ENCODE results near the gene DUSP1. TPM values are rescaled to one million over a fixed set of nuclear protein-coding genes. Genes with fewer than 3 reads are reported as not detected.

DUSP1 gene
- polyA plus RNA-seq, 1 donor from 2014 or later = 705 TPM

DNA sequence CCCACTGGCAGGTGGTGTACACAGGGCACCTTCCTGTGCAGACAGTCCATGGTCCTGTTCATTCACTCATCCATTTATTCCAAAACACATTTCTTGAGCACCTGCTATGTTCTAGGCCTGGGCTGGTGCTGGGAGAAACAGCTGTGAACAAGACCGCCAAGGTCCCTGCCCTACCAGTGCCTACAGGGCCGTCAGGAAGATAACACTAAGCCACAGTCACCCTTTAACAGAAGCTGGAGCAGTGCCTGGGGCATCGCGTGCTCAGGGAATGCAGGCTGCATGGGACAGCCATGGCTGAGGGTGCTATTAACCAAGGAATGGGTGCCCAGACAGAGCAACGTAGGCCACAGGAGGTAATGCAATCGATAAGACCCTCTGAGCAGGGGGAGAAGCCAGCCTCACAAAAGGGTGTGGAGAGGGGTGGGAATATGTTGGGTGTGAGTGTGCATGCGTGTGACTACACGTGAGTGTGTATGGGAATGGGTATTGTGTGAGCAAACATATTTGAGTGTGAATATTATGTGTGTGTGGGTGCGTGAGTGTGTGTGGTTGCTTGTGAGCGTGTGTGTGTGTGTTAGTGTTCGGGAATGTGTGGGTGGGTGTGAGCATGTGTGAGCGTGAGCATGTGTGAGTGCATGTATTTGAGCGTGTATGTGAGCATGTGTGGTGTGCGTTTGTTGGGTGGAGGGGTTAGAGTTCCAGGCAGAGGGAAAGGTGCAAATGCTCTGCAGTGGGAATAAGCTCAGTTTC lies 19.1 kb downstream of the DUSP1 start:
- Mint-ChIP-seq H3K4me3 (no peak overlapping the region), H3K9me3 (peaks cover 0 to 2% (median 0%) of the 10 kb centered on the region in 3 donors), H3K27me3 (peaks cover 2% of the 10 kb centered on the region), H3K27ac (no peak overlapping the region), H3K36me3 (peaks cover 4% of the 10 kb centered on the region), H3K4me1 (peaks cover 0 to 10% (median 6%) of the 10 kb centered on the region in 3 donors)

DNA sequence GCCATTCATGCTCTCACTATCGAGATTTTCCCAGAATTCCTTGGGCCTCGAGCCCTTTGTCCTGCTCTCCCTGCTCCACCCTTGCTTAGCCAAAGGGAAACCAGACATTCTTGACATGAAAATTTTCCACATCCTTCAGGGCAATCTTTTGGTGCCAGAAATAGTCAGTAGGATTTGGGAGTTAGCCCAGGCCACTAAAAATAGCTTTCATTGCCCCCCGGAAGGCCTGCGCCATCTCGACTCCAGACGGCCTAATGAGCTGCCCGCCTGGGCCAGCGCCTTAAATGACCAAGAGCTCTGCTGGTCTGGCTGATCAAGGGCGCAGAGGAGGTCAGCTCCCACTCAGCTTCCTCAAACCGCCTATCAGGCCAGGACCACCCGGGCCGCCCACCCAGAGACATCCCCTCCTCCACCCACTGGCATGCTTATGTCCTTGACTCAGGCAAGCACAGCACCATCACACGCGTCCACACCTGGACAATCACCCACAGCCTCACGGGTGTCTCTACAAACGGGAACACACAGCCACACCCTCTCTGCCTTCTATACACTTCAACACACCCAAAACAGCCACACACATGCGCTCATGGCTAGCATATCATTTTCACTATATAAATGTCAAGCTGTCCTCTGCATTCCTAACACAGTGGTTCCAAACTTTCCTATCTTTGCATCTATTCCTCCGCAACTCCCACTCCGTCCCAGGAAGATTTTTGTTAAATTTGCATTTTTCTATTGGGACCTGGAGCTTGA lies 20.9 kb downstream of the DUSP1 start:
- Mint-ChIP-seq H3K4me1 (peaks cover 0 to 10% (median 7%) of the 10 kb centered on the region in 3 donors), H3K27me3 (peaks cover 6% of the 10 kb centered on the region), H3K36me3 (peaks cover 4% of the 10 kb centered on the region), H3K4me3 (no peak overlapping the region), H3K9me3 (peaks cover 0 to 2% (median 0%) of the 10 kb centered on the region in 3 donors), H3K27ac (no peak overlapping the region)

DNA sequence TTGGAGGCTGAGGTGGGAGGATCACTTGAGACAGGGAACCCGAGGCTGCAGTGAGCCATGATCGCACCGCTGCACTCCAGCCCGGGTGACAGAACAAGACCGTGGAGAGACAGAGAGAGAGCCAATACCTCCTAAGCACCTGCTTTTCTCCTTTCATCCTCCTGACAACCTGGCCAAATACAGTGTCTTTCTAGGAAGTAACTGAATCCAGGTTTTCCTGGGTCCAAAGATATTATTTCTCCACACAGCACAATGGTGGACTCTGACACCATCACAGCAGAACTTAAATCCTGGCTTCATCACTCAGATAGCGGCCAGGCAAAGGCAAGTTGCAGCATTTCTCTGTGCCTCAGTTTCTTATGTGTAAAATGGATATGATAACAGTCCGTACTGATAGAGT lies 21.9 kb downstream of the DUSP1 start:
- Mint-ChIP-seq H3K4me1 (peaks cover 5 to 13% (median 13%) of the 10 kb centered on the region in 3 donors), H3K36me3 (peaks cover 7% of the 10 kb centered on the region), H3K27me3 (peaks cover 6% of the 10 kb centered on the region), H3K27ac (no peak overlapping the region), H3K9me3 (peaks cover 0 to 2% (median 0%) of the 10 kb centered on the region in 3 donors), H3K4me3 (no peak overlapping the region)

DNA sequence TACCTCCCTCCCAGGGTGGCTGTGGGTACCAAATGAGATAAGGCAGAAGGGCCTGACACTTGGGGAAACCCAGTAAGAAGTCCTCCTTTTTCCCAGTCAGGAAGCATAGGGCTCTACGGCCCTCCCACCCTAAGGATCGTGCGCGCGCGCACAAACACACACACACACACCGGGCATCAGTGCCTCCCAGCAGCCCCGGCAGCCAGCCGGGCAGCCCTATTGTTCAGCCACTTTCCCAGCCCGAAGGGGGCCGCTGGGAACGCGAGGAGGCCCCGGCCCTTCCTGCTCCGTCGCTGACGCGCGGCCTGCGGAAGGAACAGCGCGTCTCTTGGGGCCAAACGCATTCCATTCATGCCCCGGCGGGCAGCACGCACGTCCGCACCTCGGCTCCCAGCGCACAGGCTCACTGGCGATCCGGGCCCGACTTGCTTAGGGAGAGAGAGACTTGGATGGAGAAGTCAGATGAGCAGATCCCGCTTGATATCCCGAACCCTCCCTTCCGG lies 22.6 kb downstream of the DUSP1 start:
- no peak overlapping the region for H3K4me3 Mint-ChIP-seq
- no peak overlapping the region for H3K27ac Mint-ChIP-seq
- peaks cover 6% of the 10 kb centered on the region for H3K27me3 Mint-ChIP-seq
- H3K36me3 Mint-ChIP-seq = peaks cover 7% of the 10 kb centered on the region
- H3K9me3 Mint-ChIP-seq = peaks cover 0 to 2% (median 0%) of the 10 kb centered on the region in 3 donors
- peaks cover 8 to 15% (median 13%) of the 10 kb centered on the region in 3 donors for H3K4me1 Mint-ChIP-seq

DNA sequence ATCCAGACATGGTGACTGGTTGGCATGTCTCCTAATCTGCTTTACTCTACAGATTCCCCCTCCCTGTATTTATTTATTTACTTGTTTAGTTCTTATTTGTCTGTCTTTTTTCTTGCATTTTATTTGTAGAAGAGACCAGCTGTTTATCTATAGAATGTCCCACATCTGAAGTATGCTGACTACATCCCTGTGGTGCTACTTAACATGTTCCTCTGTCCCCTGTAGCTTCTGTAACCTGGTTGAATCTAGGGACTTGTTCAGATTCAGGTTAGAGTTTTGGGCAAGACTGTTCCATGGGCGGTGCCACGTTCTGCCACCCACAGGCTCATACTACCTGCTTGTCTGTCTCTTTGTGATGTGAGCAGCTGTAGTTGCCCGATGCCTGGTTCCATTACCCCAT lies 23.5 kb downstream of the DUSP1 start:
- peak overlapping the region in 1 of 3 donors; percentile 58 for H3K27ac Mint-ChIP-seq
- peaks cover 12 to 19% (median 16%) of the 10 kb centered on the region in 3 donors for H3K4me1 Mint-ChIP-seq
- H3K36me3 Mint-ChIP-seq = peaks cover 7% of the 10 kb centered on the region

DNA sequence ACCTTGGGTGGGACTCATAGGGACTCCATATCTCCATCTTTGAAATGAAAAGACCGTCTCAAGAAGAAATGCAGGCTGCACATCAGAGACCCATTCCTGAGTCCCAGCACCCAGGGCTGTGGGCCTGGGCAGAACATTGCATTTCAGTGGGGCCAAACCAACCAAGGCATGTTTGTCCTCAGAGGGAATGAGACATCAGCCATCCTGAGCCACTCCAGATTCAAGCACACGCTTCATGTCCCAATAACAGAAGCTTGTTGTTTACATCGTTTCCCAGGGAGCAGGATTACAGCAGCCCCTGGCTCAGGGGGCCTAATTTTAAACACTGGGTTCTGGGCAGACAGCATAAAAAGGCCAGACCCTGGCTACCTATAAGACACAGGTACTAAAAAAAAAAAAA lies 24.3 kb downstream of the DUSP1 start:
- peaks cover 7% of the 10 kb centered on the region for H3K36me3 Mint-ChIP-seq
- peak overlapping the region in 1 of 3 donors; percentile 58 for H3K27ac Mint-ChIP-seq
- H3K4me1 Mint-ChIP-seq = peaks cover 12 to 22% (median 18%) of the 10 kb centered on the region in 3 donors
- H3K4me3 Mint-ChIP-seq = no peak overlapping the region
- H3K9me3 Mint-ChIP-seq = peaks cover 0 to 2% (median 0%) of the 10 kb centered on the region in 3 donors
- peaks cover 6% of the 10 kb centered on the region for H3K27me3 Mint-ChIP-seq

More for the DNA sequence above, 23.5 kb downstream of the DUSP1 start:
- H3K9me3 Mint-ChIP-seq = peaks cover 0 to 2% (median 0%) of the 10 kb centered on the region in 3 donors
- H3K27me3 Mint-ChIP-seq = peaks cover 6% of the 10 kb centered on the region
- no peak overlapping the region for H3K4me3 Mint-ChIP-seq

DNA sequence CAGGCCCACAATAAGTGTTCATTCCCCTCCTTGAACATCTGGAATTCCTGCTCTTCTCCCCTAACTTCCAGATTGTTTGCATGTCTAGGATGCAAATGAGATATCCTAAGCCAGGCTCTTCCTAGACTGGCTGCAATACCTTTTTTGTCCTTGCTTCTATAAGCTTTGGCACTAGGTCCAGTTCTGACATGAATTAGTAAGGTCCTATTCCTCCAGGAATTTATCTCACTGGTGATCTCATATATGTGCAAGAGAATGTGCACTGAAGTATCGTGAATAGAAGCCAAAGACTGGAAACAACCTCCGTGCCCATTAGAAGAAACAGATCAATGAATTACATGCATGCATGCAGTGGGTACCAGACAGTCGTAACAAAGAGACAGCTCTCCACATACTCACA lies 25.2 kb downstream of the DUSP1 start:
- peaks cover 6% of the 10 kb centered on the region for H3K27me3 Mint-ChIP-seq
- peaks cover 16 to 19% (median 19%) of the 10 kb centered on the region in 3 donors for H3K4me1 Mint-ChIP-seq
- no peak overlapping the region for H3K4me3 Mint-ChIP-seq
- H3K27ac Mint-ChIP-seq = peak overlapping the region in 1 of 3 donors; percentile 6
- peaks cover 7% of the 10 kb centered on the region for H3K36me3 Mint-ChIP-seq
- H3K9me3 Mint-ChIP-seq = peaks cover 0 to 2% (median 0%) of the 10 kb centered on the region in 3 donors

DNA sequence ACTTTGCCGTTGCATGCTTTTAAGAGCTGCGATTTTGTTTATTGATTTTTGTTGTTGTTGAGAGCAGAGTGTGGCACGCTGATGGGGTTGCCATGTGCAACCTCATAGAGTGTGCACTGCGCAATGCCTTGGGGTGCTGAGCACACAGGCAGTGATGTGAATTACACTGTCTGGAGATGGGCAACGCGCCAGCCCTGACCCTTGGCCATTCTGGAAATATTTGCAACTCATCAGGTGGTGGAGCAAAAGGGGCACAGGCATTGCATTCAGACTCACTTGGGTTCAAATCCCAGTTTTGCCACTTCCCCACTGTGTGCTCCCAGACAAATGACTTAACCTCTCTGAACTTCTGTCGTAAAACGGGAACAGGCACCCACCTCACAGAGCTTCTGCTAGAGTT lies 25.6 kb downstream of the DUSP1 start:
- peaks cover 6% of the 10 kb centered on the region for H3K27me3 Mint-ChIP-seq
- H3K36me3 Mint-ChIP-seq = peaks cover 7% of the 10 kb centered on the region
- no peak overlapping the region for H3K4me3 Mint-ChIP-seq
- peaks cover 17 to 19% (median 18%) of the 10 kb centered on the region in 3 donors for H3K4me1 Mint-ChIP-seq
- peak overlapping the region in 1 of 3 donors; percentile 6 for H3K27ac Mint-ChIP-seq
- H3K9me3 Mint-ChIP-seq = peaks cover 0 to 2% (median 0%) of the 10 kb centered on the region in 3 donors

DNA sequence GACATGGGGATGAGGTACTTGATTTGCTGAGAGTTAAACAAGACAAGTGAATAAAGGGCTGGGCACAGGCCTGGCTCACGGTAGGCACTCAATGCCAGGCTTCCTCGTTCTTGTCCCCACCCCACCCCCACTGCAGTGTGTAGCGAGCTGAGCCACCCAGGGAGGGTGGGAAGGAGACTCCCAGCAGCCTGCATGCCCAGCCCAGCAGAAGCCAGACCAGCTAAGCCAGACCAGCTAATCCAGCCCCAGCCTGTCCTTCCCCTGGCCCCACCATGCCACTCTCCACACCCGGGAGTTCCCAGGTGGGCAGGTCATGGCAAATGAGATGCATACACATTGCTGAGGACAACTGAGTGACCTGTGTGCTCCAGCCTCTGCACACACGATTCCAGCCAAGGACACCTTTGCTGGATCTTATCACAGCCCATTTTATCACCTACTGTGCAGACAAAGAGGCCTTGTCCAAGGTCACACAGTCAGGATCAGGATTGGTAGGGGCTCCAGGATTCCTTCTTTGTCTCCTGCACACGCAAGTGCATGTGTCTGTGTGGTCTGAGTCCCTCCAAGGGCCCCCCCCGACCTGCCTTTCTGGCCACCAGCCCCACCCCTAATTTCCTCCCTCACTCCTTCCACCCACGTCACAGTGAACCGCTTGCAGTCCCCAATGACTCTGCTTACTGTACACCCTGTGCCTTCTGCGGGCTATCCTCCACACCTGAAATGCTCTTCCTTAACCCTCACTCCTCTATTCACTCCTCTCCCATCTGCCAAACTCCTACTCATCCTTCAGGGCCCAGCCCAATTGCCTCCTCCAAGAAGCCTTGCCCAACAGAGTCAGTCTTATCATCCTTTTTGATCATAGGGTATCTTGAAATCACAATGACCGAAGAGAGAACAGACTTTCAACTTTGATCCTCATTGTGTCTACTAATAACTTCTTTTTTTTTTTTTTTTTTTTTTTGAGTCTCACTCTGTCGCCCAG lies 26.6 kb downstream of the DUSP1 start:
- Mint-ChIP-seq H3K27me3 (peaks cover 4% of the 10 kb centered on the region), H3K4me1 (peaks cover 15 to 22% (median 19%) of the 10 kb centered on the region in 3 donors), H3K9me3 (peaks cover 2 to 3% (median 3%) of the 10 kb centered on the region in 3 donors), H3K36me3 (peaks cover 5% of the 10 kb centered on the region), H3K27ac (peak overlapping the region in 2 of 3 donors; percentile 53 to 63), H3K4me3 (peak overlapping the region in 1 of 4 donors; percentile 9)

DNA sequence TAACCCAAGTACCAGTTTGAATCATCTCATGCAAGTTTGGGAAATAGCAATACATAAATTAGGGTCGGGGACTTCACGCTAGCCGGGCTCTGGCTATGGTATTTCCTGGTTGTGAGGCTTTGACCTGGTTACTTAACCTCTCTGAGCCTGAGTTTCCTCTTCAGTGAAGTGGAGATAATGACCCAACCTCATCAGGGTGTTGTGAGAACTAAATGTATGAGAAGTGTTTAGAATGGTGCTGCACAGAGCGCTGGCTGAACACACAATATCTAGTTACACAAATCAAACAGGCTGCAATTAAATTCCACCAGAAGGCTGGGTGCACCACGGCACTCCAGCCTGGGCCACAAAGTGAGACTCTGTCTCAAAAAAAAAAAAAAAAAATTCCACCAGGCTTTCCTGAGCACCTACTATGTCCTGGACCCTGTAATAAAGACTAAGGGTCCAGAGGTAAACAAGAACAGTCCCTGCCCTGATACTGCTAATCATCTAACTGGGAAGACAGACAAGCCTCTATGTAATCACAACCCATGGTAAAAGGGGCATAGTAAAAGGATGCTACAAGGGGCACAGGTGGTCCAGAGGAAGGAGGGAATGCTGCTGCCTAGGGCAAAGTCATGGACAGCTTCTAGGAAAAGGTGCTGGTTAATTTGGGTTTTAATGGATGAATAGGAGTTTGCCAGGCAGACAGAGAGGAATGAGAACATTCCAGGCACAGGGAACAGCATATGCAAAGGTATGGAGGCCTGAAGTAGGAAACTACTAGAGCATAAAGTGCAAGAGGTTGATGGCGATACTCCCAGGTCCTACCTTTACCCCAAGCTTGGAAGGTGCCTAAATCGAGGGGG lies 27.7 kb downstream of the DUSP1 start:
- peaks cover 2 to 3% (median 3%) of the 10 kb centered on the region in 3 donors for H3K9me3 Mint-ChIP-seq
- peaks cover 15 to 22% (median 19%) of the 10 kb centered on the region in 3 donors for H3K4me1 Mint-ChIP-seq
- peak overlapping the region in 1 of 3 donors; percentile 84 for H3K27ac Mint-ChIP-seq
- peaks cover 4% of the 10 kb centered on the region for H3K27me3 Mint-ChIP-seq
- H3K36me3 Mint-ChIP-seq = peaks cover 5% of the 10 kb centered on the region
- peak overlapping the region in 1 of 4 donors; percentile 70 for H3K4me3 Mint-ChIP-seq

DNA sequence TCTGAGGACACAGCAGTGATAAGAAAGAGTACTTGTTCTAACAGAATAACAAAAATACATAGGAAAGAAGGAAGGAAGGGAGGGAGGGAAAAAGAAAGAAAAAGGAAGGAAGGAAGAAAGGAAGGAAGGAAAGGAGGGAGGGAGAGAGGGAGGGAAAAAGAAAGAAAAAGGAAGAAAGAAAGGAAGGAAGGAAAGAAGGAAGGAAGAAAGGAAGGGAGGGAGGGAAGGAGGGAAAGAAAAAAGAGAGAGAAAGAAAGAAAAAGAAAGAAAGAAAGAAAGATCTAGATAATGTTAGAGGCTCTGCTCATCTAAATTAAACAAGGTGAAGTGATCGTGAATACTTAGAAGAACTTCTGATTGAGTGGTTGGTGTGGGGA lies 29.8 kb downstream of the DUSP1 start:
- peaks cover 3% of the 10 kb centered on the region for H3K36me3 Mint-ChIP-seq
- H3K4me1 Mint-ChIP-seq = peaks cover 15 to 22% (median 19%) of the 10 kb centered on the region in 3 donors
- peaks cover 0 to 3% (median 3%) of the 10 kb centered on the region in 3 donors for H3K9me3 Mint-ChIP-seq
- peak overlapping the region in 2 of 4 donors; percentile 3 to 23 for H3K4me3 Mint-ChIP-seq
- H3K27me3 Mint-ChIP-seq = peaks cover 3% of the 10 kb centered on the region
- peak overlapping the region in 2 of 3 donors; percentile 1 to 35 for H3K27ac Mint-ChIP-seq

DNA sequence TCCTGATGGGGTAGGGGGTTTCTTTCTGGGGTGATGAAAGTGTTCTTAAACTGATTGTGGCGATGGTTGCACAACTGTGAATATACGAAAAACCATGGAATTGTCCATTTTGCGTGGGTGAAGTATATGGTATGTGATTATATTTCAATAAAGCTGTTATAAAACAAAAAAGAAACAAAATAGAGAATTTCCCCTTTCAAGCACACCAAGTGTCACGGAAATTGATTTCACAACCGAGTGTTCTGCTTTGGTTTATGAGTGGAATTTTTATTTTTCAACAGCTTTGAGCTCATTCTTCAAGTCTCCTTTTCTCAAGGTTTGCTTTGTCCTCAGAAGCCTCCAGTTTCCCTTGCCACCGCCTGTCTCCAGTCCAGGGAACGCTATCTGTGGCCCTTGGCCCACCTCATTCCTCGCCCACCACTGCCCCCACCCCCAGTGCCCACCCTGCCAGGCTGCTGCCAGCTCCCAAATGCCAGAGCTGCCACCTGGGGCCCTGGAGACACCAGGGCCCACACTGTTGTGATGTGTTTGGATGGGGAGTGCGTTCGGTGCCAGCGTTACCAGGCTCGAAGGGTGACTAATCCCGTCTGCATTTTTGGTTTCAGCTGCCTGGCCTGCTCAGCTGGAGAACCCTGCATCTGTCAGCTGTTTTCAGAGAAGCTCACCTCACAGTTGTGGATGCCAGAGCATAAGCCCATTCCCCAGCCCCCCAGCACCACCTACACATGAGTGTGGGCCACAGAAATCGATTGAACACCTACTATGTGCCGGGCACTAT lies 30.4 kb downstream of the DUSP1 start:
- Mint-ChIP-seq H3K27me3 (no peaks in the 10 kb centered on the region), H3K4me3 (no peak overlapping the region), H3K36me3 (peaks cover 3% of the 10 kb centered on the region), H3K27ac (peak overlapping the region in 1 of 3 donors; percentile 35), H3K9me3 (peaks cover 0 to 3% (median 3%) of the 10 kb centered on the region in 3 donors), H3K4me1 (peaks cover 15 to 22% (median 19%) of the 10 kb centered on the region in 3 donors)

DNA sequence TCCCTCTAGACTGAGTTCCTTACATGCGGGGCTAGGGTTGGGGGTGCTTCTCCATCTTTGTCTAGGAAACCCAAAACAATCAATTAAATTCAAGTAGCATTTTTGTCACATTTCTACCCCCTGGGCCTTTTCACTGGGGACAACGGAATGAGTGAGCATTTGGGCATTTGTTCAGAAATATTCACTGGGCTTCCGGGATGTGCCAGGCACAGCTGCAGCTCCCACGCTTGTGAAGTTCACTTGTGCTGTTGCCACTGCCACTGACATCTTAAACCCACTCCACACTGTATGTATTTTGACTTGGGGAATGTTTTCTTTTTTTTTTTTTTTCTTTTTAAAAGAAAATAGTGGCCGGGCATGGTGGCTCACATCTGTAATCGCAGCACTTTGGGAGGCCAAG lies 31.6 kb downstream of the DUSP1 start:
- Mint-ChIP-seq H3K4me1 (peaks cover 12 to 17% (median 14%) of the 10 kb centered on the region in 3 donors), H3K27me3 (no peaks in the 10 kb centered on the region), H3K36me3 (no peaks in the 10 kb centered on the region), H3K27ac (no peak overlapping the region), H3K9me3 (peaks cover 0 to 3% (median 3%) of the 10 kb centered on the region in 3 donors), H3K4me3 (no peak overlapping the region)

All from IgD-negative memory B cell (primary cell).